Osteoblast (primary cell): ENCODE measurements around the gene ZNF503. TPM values are rescaled to one million over a fixed set of nuclear protein-coding genes. Genes with fewer than 3 reads are reported as not detected.

Experiments
- DNase-seq: peaks from one replicate; pipeline ENCODE4 v3.0.0; 2011; ENCODE audit warnings: low spot score, mixed read lengths; ENCODE audit not compliant: insufficient read length; ENCODE audit errors: missing footprints
- H2AFZ ChIP-seq: 2 replicates; pipeline ENCODE4 v1.6.0; 2011; ENCODE audit warnings: mild to moderate bottlenecking, low read length
- H3K27ac ChIP-seq: 2 replicates; pipeline ENCODE4 v1.5.1; 2011; ENCODE audit warnings: mild to moderate bottlenecking, low read depth, low read length, moderate library complexity
- H3K27me3 ChIP-seq: 2 replicates; pipeline ENCODE4 v1.6.0; 2012; ENCODE audit warnings: mild to moderate bottlenecking, control low read depth, inconsistent platforms, low read length, moderate library complexity; ENCODE audit not compliant: insufficient read depth
- H3K36me3 ChIP-seq: 2 replicates; pipeline ENCODE4 v1.5.1; 2011; ENCODE audit warnings: mild to moderate bottlenecking, low read length, control low read depth, moderate library complexity; ENCODE audit not compliant: insufficient read depth
- H3K4me1 ChIP-seq: 2 replicates; pipeline ENCODE4 v1.5.1; 2011; ENCODE audit warnings: mild to moderate bottlenecking, low read length, control low read depth, moderate library complexity; ENCODE audit not compliant: insufficient read depth
- H3K4me2 ChIP-seq: 2 replicates; pipeline ENCODE4 v1.6.0; 2011; ENCODE audit warnings: mild to moderate bottlenecking, low read length; ENCODE audit not compliant: insufficient read depth
- H3K4me3 ChIP-seq: fragments of 200-600 bp; sonication (generic); 3 replicates; pipeline ENCODE4 v1.5.1; 2012; ENCODE audit warnings: mild to moderate bottlenecking, low read length, inconsistent platforms; ENCODE audit not compliant: insufficient read depth
- H3K79me2 ChIP-seq: 2 replicates; pipeline ENCODE4 v1.6.0; 2012; ENCODE audit warnings: mild to moderate bottlenecking, low read length, control low read depth, inconsistent platforms; ENCODE audit not compliant: insufficient read depth
- H3K9me3 ChIP-seq: 2 replicates; pipeline ENCODE4 v1.5.1; 2011; ENCODE audit warnings: low read depth, low read length, control low read depth
- H4K20me1 ChIP-seq: 2 replicates; pipeline ENCODE4 v1.6.0; 2012; ENCODE audit warnings: mild to moderate bottlenecking, low read length, control low read depth; ENCODE audit not compliant: insufficient read depth
- total RNA-seq: library from RNA; depleted of rRNA; stranded (reverse); fragments of >200 nt; gene quantifications from 2 replicates; pipeline ENCODE4 v1.2.3, GENCODE V29; 2012
- TF ChIP-seq, protein P1 (sequence below): IDR thresholded peaks from 2 replicates; pipeline ENCODE4 v1.5.1; 2011; ENCODE audit warnings: mild to moderate bottlenecking, low read depth, low read length, moderate library complexity; ENCODE audit errors: extremely low read depth

Gene ZNF503
- total RNA-seq, 1 donor = 18.5 TPM

DNA sequence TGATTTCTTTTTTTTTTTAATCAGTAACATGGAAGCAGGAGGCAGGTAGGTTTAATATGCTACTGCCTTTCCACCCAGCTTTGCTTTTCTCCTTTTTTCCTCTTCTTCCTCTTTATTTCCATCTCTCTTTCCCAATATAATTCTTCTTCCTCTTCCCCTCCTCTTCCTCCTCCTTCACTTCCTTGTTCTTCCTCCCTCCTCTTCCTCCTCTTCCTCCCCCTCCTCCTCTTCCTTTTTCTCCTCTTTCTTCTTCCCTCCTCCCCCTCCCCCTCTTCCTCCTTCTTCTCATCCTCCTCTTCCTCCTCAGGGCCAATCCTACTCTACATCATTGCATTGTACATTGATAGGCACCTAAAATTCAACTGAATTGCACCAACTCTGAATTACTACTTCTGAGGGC, 11.4 kb downstream of the ZNF503 start:
- Histone ChIP-seq H3K9me3 (peaks cover 4% of the 10 kb centered on the region), H3K27me3 (no peaks in the 10 kb centered on the region), H3K4me1 (no peaks in the 10 kb centered on the region), H3K79me2 (no peaks in the 10 kb centered on the region), H3K27ac (no peak overlapping the region), H3K4me2 (no peak overlapping the region), H4K20me1 (peaks cover 6% of the 10 kb centered on the region), H2AFZ (no peak overlapping the region), H3K4me3 (no peak overlapping the region), H3K36me3 (peaks cover 5% of the 10 kb centered on the region)
- DNase-seq = no peak
- TF ChIP-seq, protein P1, sequence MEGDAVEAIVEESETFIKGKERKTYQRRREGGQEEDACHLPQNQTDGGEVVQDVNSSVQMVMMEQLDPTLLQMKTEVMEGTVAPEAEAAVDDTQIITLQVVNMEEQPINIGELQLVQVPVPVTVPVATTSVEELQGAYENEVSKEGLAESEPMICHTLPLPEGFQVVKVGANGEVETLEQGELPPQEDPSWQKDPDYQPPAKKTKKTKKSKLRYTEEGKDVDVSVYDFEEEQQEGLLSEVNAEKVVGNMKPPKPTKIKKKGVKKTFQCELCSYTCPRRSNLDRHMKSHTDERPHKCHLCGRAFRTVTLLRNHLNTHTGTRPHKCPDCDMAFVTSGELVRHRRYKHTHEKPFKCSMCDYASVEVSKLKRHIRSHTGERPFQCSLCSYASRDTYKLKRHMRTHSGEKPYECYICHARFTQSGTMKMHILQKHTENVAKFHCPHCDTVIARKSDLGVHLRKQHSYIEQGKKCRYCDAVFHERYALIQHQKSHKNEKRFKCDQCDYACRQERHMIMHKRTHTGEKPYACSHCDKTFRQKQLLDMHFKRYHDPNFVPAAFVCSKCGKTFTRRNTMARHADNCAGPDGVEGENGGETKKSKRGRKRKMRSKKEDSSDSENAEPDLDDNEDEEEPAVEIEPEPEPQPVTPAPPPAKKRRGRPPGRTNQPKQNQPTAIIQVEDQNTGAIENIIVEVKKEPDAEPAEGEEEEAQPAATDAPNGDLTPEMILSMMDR = no peak

DNA sequence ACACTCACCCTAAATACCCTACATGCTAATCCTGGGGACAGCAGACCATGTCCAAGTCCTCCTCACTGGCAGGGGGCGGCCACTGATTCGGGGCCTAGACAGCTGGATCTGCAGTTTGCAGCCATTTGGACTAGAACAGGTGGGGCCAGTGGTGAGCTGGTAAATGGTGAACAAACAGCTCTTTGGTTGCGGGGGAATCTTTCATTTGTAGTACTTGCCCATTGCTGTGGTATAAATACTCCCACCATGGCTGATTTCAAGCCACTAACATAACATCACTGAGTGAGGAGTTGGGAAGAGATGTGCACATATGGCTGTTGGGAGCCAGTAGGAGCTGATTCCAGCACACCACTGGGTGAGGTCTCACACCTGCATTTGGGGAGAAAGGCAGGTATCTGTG, 13.5 kb downstream of the ZNF503 start:
- Histone ChIP-seq H3K9me3 (peaks cover 4% of the 10 kb centered on the region), H3K4me1 (no peaks in the 10 kb centered on the region), H2AFZ (no peak overlapping the region), H4K20me1 (no peaks in the 10 kb centered on the region), H3K79me2 (no peaks in the 10 kb centered on the region), H3K27me3 (no peaks in the 10 kb centered on the region), H3K27ac (no peak overlapping the region), H3K36me3 (no peaks in the 10 kb centered on the region), H3K4me3 (no peak overlapping the region), H3K4me2 (no peak overlapping the region)
- TF ChIP-seq, protein P1 = no peak
- DNase-seq = no peak

DNA sequence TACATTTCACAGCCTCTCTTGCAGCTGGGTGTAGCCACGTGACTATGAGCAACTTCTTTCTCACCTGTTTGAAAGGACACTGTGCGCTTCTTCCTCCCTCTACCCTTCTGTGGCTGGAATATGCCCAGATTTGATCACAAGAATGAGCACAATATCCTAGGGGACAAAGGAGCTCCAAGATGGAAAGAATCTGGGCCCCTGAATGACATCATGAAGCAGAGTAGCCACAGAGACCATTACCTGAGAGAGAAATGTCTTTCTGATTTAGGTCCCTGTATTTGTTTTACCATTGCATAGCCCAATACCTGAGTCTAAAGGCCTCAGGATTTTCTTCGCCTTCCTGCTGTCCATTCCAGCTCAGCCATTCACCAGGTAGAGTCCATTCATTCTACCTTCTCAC, 15.4 kb downstream of the ZNF503 start:
- no peak for DNase-seq
- Histone ChIP-seq H3K4me1 (no peaks in the 10 kb centered on the region), H3K79me2 (no peaks in the 10 kb centered on the region), H3K4me3 (no peak overlapping the region), H3K9me3 (peaks cover 4% of the 10 kb centered on the region), H3K27ac (no peak overlapping the region), H3K36me3 (no peaks in the 10 kb centered on the region), H4K20me1 (no peaks in the 10 kb centered on the region), H2AFZ (no peak overlapping the region), H3K4me2 (no peak overlapping the region), H3K27me3 (no peaks in the 10 kb centered on the region)
- TF ChIP-seq, protein P1 = no peak

DNA sequence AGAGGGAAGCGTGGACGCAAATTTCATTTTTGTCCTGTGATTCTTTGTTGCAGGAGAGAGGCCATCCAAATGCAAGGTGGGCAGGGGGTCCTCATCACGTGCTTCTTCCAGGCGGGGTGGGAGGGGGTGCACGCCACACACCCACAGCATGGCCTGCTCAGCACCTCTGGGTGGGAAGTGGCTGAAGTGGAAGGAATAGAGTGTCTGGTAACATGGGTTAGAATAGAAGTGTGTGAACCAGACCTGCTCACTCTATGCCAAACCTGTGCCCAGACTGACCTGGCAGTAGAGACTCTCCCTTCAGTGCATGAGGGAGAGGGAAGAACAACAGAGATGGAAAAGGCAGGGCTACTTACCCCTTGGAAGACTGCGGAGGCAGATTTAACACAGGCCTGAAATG, 21.7 kb downstream of the ZNF503 start:
- TF ChIP-seq, protein P1 = no peak
- Histone ChIP-seq H2AFZ (no peak overlapping the region), H4K20me1 (no peaks in the 10 kb centered on the region), H3K4me1 (no peaks in the 10 kb centered on the region), H3K27me3 (no peaks in the 10 kb centered on the region), H3K79me2 (no peaks in the 10 kb centered on the region), H3K9me3 (no peaks in the 10 kb centered on the region), H3K27ac (no peak overlapping the region), H3K36me3 (no peaks in the 10 kb centered on the region), H3K4me3 (no peak overlapping the region), H3K4me2 (no peak overlapping the region)
- no peak for DNase-seq
